ENCODE results near the gene JPH3. TPM values are rescaled to one million over a fixed set of nuclear protein-coding genes. Genes with fewer than 3 reads are reported as not detected.

JPH3 gene
- total and polyA plus RNA-seq, 2 experiments from 2014 or later = not detected

- H2AFZ ChIP-seq = no peak overlapping the region
- no peak overlapping the region for H3K27ac ChIP-seq
- H3K9me3 ChIP-seq (ENCODE audit: low read depth) = no peaks in the 10 kb centered on the region
- 0 out of 2 replicates have a peak, but pooled peaks cover 6% of the 10 kb centered on the region for H3K4me1 ChIP-seq (ENCODE audit: insufficient read depth)
- no peak overlapping the region for H3K4me3 ChIP-seq
- TF ChIP-seq EZH2phosphoT487 (IDR thresholded peaks at IDR 0.05; ENCODE audit: insufficient read depth, low read depth) = no peak
- no peak for TF ChIP-seq EZH2 (IDR thresholded peaks at IDR 0.05; ENCODE audit: insufficient read depth, poor library complexity, severe bottlenecking)
- H3K9ac ChIP-seq = no peak overlapping the region
- no peaks in the 10 kb centered on the region for H3K9me2 ChIP-seq (ENCODE audit: insufficient read depth)
- 94 to 96% methylated on average over 16 to 17 of the region's 17 CpGs for WGBS, 2 experiments (ENCODE audit: low coverage in 1 of 2, low lambda C conversion rate in 2 of 2, missing lambda C conversion rate in 2 of 2)
- no peaks in the 10 kb centered on the region for H3F3A ChIP-seq (ENCODE audit: insufficient read depth)
- H3K27me3 ChIP-seq (replicated peaks; ENCODE audit: insufficient read depth) = no peaks in the 10 kb centered on the region
- in situ Hi-C loops (cut with MboI) = no loop called here
- H3K36me3 ChIP-seq (ENCODE audit: low read depth) = no peaks in the 10 kb centered on the region
- no peak for DNase-seq
- H4K20me1 ChIP-seq (ENCODE audit: insufficient read depth) = no peaks in the 10 kb centered on the region
- no peak overlapping the region for H3K4me2 ChIP-seq (ENCODE audit: unreplicated experiment)
- no peaks in the 10 kb centered on the region for H3K79me2 ChIP-seq (ENCODE audit: insufficient read depth)
Measured at GRCh38 chr16:87742781-87743490, 140.6 kb downstream of the JPH3 start.

GRCh38 chr16:87744750-87745514 lies 142.6 kb downstream of the JPH3 start:
- no peaks in the 10 kb centered on the region for H3K9me3 ChIP-seq (ENCODE audit: low read depth)
- no peak for DNase-seq
- WGBS, 2 experiments (ENCODE audit: low coverage in 1 of 2, low lambda C conversion rate in 2 of 2, missing lambda C conversion rate in 2 of 2) = 92 to 93% methylated on average over 22 to 25 of the region's 25 CpGs
- H2AFZ ChIP-seq = no peak overlapping the region
- no peak overlapping the region for H3K27ac ChIP-seq
- no peaks in the 10 kb centered on the region for H3K79me2 ChIP-seq (ENCODE audit: insufficient read depth)
- H3K4me1 ChIP-seq (ENCODE audit: insufficient read depth) = 0 out of 2 replicates have a peak, but pooled peaks cover 6% of the 10 kb centered on the region
- TF ChIP-seq EZH2 (IDR thresholded peaks at IDR 0.05; ENCODE audit: insufficient read depth, poor library complexity, severe bottlenecking) (no peak), EZH2phosphoT487 (IDR thresholded peaks at IDR 0.05; ENCODE audit: insufficient read depth, low read depth) (no peak)
- no peaks in the 10 kb centered on the region for H3F3A ChIP-seq (ENCODE audit: insufficient read depth)
- in situ Hi-C loops (cut with MboI) = no loop called here
- no peaks in the 10 kb centered on the region for H3K9me2 ChIP-seq (ENCODE audit: insufficient read depth)
- no peaks in the 10 kb centered on the region for H3K36me3 ChIP-seq (ENCODE audit: low read depth)
- H3K27me3 ChIP-seq (replicated peaks; ENCODE audit: insufficient read depth) = no peaks in the 10 kb centered on the region
- no peak overlapping the region for H3K9ac ChIP-seq
- H4K20me1 ChIP-seq (ENCODE audit: insufficient read depth) = no peaks in the 10 kb centered on the region
- no peak overlapping the region for H3K4me3 ChIP-seq
- H3K4me2 ChIP-seq (ENCODE audit: unreplicated experiment) = no peak overlapping the region

DNA sequence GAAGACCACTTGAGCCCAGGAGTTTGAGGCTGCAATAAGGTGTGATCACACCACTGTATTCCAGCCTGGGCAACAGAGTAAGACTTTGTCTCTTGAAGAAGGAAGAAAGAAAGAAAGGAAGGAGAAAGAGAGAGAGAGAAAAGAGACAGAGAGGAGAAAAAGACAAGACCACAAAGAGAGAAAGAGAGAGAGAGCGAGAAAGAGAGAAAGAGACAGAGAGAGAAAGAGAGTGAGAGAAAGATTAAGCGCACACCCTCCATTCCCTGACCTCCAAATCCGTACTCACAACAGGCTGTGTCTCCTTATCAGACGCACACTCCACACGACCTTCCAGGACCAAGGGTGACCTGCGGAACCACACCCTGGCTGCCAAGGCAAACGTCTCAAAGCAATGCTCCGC lies 143.9 kb downstream of the JPH3 start:
- Histone ChIP-seq H3K9me3 (ENCODE audit: low read depth) (no peaks in the 10 kb centered on the region), H4K20me1 (ENCODE audit: insufficient read depth) (no peaks in the 10 kb centered on the region), H3K27ac (no peak overlapping the region), H3K4me1 (ENCODE audit: insufficient read depth) (0 out of 2 replicates have a peak, but pooled peaks cover 1% of the 10 kb centered on the region), H3K4me3 (no peak overlapping the region), H3K36me3 (ENCODE audit: low read depth) (no peaks in the 10 kb centered on the region), H3F3A (ENCODE audit: insufficient read depth) (no peaks in the 10 kb centered on the region), H3K9me2 (ENCODE audit: insufficient read depth) (no peaks in the 10 kb centered on the region), H3K27me3 (replicated peaks; ENCODE audit: insufficient read depth) (no peaks in the 10 kb centered on the region), H3K79me2 (ENCODE audit: insufficient read depth) (no peaks in the 10 kb centered on the region), H3K9ac (no peak overlapping the region), H2AFZ (no peak overlapping the region), H3K4me2 (ENCODE audit: unreplicated experiment) (no peak overlapping the region)
- in situ Hi-C loops (cut with MboI) = no loop called here
- WGBS, 2 experiments (ENCODE audit: low coverage in 1 of 2, low lambda C conversion rate in 2 of 2, missing lambda C conversion rate in 2 of 2) = 95 to 97% methylated on average over 8 of the region's 8 CpGs
- no peak for DNase-seq
- TF ChIP-seq EZH2phosphoT487 (IDR thresholded peaks at IDR 0.05; ENCODE audit: insufficient read depth, low read depth) (no peak), EZH2 (IDR thresholded peaks at IDR 0.05; ENCODE audit: insufficient read depth, poor library complexity, severe bottlenecking) (no peak)

Other genes with a start within 250 kb of the JPH3 start
- gene FBXO31, start 218.7 kb upstream of the JPH3 start, total RNA-seq (2014; rRNA removed; shearing (Covaris generic)) = 31.0 and 46.8 TPM in 2 replicates
- gene FBXO31, start 218.7 kb upstream of the JPH3 start, polyA plus RNA-seq (2016; fragmentation: Nextera tagmentation; extraction: Ambion mirVana) = 17.5 and 19.3 TPM in 2 replicates
- 43.3 and 43.9 TPM in 2 replicates for gene MAP1LC3B, start 210.2 kb upstream of the JPH3 start, total RNA-seq (2014; rRNA removed; shearing (Covaris generic))
- 224 and 226 TPM in 2 replicates for gene MAP1LC3B, start 210.2 kb upstream of the JPH3 start, polyA plus RNA-seq (2016; fragmentation: Nextera tagmentation; extraction: Ambion mirVana)
- 5.4 and 6.3 TPM in 2 replicates for gene ZCCHC14, start 109.5 kb upstream of the JPH3 start, total RNA-seq (2014; rRNA removed; shearing (Covaris generic))
- gene ZCCHC14, start 109.5 kb upstream of the JPH3 start, polyA plus RNA-seq (2016; fragmentation: Nextera tagmentation; extraction: Ambion mirVana) = 2.7 and 3.1 TPM in 2 replicates
- 9.4 and 19.6 TPM in 2 replicates for gene KLHDC4, start 163.5 kb downstream of the JPH3 start, total RNA-seq (2014; rRNA removed; shearing (Covaris generic))
- gene KLHDC4, start 163.5 kb downstream of the JPH3 start, polyA plus RNA-seq (2016; fragmentation: Nextera tagmentation; extraction: Ambion mirVana) = 8.8 and 12.3 TPM in 2 replicates